ENCODE data around the gene XPO6.
A peak's percentile ranks its signal among the peaks of the same experiment; 100 is the strongest.

Gene XPO6

GRCh38 chr16:28202147-28202746 lies 9.5 kb downstream of the XPO6 start:
- no peak for TF ChIP-seq ZNF624 (tag by site-specific recombination; IDR thresholded peaks at IDR 0.05)
- TF ChIP-seq KLF1 (tag by site-specific recombination; IDR thresholded peaks at IDR 0.05), result no peak
- TF ChIP-seq ZSCAN16 (tag by site-specific recombination; IDR thresholded peaks at IDR 0.05), result peak; percentile 82; the same call in 1 of the 2 replicates
- TF ChIP-seq SP7 (tag by site-specific recombination; IDR thresholded peaks at IDR 0.05), result peak; percentile 28
- no peak for TF ChIP-seq HIC1 (tag by site-specific recombination; IDR thresholded peaks at IDR 0.05)
- TF ChIP-seq, protein P1, sequence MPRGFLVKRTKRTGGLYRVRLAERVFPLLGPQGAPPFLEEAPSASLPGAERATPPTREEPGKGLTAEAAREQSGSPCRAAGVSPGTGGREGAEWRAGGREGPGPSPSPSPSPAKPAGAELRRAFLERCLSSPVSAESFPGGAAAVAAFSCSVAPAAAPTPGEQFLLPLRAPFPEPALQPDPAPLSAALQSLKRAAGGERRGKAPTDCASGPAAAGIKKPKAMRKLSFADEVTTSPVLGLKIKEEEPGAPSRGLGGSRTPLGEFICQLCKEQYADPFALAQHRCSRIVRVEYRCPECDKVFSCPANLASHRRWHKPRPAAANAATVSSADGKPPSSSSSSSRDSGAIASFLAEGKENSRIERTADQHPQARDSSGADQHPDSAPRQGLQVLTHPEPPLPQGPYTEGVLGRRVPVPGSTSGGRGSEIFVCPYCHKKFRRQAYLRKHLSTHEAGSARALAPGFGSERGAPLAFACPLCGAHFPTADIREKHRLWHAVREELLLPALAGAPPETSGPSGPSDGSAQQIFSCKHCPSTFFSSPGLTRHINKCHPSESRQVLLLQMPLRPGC (tag by site-specific recombination; IDR thresholded peaks at IDR 0.05), result peak; percentile 37; the same call in 1 of the 2 replicates
- TF ChIP-seq ZNF366 (tag by site-specific recombination; conservative IDR thresholded peaks at IDR 0.05), result peak; percentile 50
- no peak for TF ChIP-seq ZNF391 (tag by site-specific recombination; IDR thresholded peaks at IDR 0.05; ENCODE audit: borderline replicate concordance, low read depth)
- 0 out of 2 replicates have a peak, but pooled peaks have one; percentile 28 for TF ChIP-seq ZSCAN23 (tag by site-specific recombination; IDR thresholded peaks at IDR 0.05)
- peak; percentile 77 for TF ChIP-seq ZNF629 (tag by site-specific recombination; IDR thresholded peaks at IDR 0.05)
- TF ChIP-seq SCRT1 (tag by site-specific recombination; IDR thresholded peaks at IDR 0.05; ENCODE audit: borderline replicate concordance), result peak; percentile 90
- peak; percentile 86 for TF ChIP-seq ATF2 (tag by site-specific recombination; IDR thresholded peaks at IDR 0.05; ENCODE audit: low read depth)
- TF ChIP-seq, protein P2, sequence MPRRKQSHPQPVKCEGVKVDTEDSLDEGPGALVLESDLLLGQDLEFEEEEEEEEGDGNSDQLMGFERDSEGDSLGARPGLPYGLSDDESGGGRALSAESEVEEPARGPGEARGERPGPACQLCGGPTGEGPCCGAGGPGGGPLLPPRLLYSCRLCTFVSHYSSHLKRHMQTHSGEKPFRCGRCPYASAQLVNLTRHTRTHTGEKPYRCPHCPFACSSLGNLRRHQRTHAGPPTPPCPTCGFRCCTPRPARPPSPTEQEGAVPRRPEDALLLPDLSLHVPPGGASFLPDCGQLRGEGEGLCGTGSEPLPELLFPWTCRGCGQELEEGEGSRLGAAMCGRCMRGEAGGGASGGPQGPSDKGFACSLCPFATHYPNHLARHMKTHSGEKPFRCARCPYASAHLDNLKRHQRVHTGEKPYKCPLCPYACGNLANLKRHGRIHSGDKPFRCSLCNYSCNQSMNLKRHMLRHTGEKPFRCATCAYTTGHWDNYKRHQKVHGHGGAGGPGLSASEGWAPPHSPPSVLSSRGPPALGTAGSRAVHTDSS (tag by site-specific recombination; IDR thresholded peaks at IDR 0.05), result no peak; the same call in 1 of the 2 replicates
- no peak for TF ChIP-seq ZFP69B (tag by site-specific recombination; IDR thresholded peaks at IDR 0.05)
- peak; percentile 86 for TF ChIP-seq ZNF600 (tag by site-specific recombination; IDR thresholded peaks at IDR 0.05)
- TF ChIP-seq SCRT2 (tag by site-specific recombination; IDR thresholded peaks at IDR 0.05), result peak; percentile 98
- TF ChIP-seq, protein P3, sequence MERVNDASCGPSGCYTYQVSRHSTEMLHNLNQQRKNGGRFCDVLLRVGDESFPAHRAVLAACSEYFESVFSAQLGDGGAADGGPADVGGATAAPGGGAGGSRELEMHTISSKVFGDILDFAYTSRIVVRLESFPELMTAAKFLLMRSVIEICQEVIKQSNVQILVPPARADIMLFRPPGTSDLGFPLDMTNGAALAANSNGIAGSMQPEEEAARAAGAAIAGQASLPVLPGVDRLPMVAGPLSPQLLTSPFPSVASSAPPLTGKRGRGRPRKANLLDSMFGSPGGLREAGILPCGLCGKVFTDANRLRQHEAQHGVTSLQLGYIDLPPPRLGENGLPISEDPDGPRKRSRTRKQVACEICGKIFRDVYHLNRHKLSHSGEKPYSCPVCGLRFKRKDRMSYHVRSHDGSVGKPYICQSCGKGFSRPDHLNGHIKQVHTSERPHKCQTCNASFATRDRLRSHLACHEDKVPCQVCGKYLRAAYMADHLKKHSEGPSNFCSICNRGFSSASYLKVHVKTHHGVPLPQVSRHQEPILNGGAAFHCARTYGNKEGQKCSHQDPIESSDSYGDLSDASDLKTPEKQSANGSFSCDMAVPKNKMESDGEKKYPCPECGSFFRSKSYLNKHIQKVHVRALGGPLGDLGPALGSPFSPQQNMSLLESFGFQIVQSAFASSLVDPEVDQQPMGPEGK (tag by site-specific recombination; IDR thresholded peaks at IDR 0.05), result peak; percentile 13; the same call in 1 of the 2 replicates
- TF ChIP-seq, protein P4, sequence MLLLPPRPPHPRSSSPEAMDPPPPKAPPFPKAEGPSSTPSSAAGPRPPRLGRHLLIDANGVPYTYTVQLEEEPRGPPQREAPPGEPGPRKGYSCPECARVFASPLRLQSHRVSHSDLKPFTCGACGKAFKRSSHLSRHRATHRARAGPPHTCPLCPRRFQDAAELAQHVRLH (tag by site-specific recombination; IDR thresholded peaks at IDR 0.05), result peak; percentile 11; the same call in 1 of the 2 replicates
- TF ChIP-seq, protein P5, sequence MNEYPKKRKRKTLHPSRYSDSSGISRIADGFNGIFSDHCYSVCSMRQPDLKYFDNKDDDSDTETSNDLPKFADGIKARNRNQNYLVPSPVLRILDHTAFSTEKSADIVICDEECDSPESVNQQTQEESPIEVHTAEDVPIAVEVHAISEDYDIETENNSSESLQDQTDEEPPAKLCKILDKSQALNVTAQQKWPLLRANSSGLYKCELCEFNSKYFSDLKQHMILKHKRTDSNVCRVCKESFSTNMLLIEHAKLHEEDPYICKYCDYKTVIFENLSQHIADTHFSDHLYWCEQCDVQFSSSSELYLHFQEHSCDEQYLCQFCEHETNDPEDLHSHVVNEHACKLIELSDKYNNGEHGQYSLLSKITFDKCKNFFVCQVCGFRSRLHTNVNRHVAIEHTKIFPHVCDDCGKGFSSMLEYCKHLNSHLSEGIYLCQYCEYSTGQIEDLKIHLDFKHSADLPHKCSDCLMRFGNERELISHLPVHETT (tag by site-specific recombination; IDR thresholded peaks at IDR 0.05), result 0 out of 2 replicates have a peak, but pooled peaks have one; percentile 14
- POLR2A ChIA-PET, result interaction anchor here (1.1 kb wide), 1 partner anchor 8 kb away, joined by 4 read pairs; no protein-coding TSS in a partner anchor
- no peak overlapping the region for H3K4me3 ChIP-seq (ENCODE audit: low read depth, low read length)
- no peak overlapping the region for H3K27ac ChIP-seq (ENCODE audit: extremely low read depth, low read depth, low read length)
- H3K4me1 ChIP-seq (ENCODE audit: control insufficient read depth, insufficient read depth, low read length), result peaks cover 3% of the 10 kb centered on the region; the same call in 1 of the 2 replicates
- H3K9me3 ChIP-seq (ENCODE audit: control insufficient read depth, insufficient read depth, low read depth, low read length), result no peaks in the 10 kb centered on the region
- H3K36me3 ChIP-seq (ENCODE audit: control insufficient read depth in 2 of 2, insufficient read depth in 1 of 2, low read length in 2 of 2), result peaks cover 31 to 71% of the 10 kb centered on the region in 2 experiments
- CTCF ChIA-PET, result interaction anchor here (0.9 to 1.7 kb wide), 3 partner anchors 12 to 743 kb away, joined by 3 to 5 read pairs (median 4); no protein-coding TSS in a partner anchor

Data from HEK293 (cell line).